ENCODE measurements around the gene MAST4. TPM values are rescaled to one million over a fixed set of nuclear protein-coding genes. Genes with fewer than 3 reads are reported as not detected.
A peak's percentile ranks its signal among the peaks of the same experiment; 100 is the strongest.

The MAST4 gene
- total and polyA plus RNA-seq, 8 donors, result 5.9 to 29.7 (median 10.0) TPM

DNA sequence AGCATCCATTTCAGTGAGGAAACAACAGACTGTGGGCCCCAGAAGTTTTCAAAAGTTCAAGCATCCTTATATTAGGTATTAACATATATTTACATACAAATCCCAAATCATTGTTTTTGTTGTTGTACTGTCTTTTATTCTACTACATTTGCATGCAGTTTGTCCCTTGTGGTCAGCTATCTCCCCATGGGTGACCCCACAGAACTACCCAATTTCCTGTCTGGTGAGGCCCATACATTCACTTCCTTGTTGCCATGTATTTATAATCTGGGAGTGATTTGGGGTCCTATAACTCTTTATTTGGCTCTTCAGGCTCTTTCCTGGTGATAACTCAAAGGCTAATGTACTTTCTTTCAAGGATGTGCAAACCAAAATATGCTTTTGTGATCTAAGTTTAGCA is 603.7 kb downstream of the MAST4 start:
- TF ChIP-seq, protein P1, sequence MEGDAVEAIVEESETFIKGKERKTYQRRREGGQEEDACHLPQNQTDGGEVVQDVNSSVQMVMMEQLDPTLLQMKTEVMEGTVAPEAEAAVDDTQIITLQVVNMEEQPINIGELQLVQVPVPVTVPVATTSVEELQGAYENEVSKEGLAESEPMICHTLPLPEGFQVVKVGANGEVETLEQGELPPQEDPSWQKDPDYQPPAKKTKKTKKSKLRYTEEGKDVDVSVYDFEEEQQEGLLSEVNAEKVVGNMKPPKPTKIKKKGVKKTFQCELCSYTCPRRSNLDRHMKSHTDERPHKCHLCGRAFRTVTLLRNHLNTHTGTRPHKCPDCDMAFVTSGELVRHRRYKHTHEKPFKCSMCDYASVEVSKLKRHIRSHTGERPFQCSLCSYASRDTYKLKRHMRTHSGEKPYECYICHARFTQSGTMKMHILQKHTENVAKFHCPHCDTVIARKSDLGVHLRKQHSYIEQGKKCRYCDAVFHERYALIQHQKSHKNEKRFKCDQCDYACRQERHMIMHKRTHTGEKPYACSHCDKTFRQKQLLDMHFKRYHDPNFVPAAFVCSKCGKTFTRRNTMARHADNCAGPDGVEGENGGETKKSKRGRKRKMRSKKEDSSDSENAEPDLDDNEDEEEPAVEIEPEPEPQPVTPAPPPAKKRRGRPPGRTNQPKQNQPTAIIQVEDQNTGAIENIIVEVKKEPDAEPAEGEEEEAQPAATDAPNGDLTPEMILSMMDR (IDR thresholded peaks at IDR 0.05), result no peak
- H3K36me3 ChIP-seq, result no peaks in the 10 kb centered on the region
- intact Hi-C loops (cut with DNase I), result loop anchor here in 2 of 3 donors (10.0 kb wide), 2 partner anchors 45 to 385 kb away; no protein-coding TSS in a partner anchor
- FAIRE-seq (no peak), DNase-seq (no peak), ATAC-seq (no peak)
- no peaks in the 10 kb centered on the region for H3K27me3 ChIP-seq
- H3K4me1 ChIP-seq, result no peaks in the 10 kb centered on the region
- no peaks in the 10 kb centered on the region for H3K9me3 ChIP-seq
- no peak overlapping the region for H3K4me3 ChIP-seq
- no peak overlapping the region for H3K27ac ChIP-seq

DNA sequence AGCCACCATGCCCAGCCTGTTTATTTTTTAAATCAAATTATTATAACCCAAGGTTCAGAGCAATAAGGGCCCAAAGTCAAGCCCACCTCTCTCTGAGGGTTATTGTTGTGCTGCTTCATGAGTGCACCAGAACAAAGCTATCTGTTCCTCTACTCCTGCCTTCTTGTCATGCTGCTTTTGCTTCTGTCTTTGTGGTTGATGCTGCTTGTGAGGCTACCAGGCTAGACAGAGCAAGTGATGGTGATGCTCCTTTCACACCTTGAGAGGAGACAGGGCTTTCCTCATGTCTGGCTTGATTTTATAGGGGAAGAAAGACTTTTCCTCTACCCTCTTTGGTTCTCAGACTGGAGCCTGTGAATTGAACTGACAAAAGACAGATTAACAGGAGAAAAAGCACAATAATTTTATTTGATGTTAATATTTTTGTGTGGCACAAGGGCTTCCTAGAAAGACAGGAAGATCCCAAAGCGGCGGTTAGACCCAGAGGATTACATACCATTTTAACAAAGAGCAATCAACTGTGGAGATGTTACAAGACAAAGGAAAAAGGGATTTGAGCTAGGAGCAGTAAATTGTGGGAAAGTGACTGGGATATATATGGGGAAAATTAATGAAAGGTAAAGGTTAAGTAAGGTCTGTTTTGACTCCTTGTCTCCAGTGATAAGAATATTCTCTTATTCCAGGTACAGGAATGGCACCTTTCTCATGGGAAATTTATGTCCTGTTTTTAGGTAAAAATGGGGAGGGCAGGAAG is 604.8 kb downstream of the MAST4 start:
- H3K27ac ChIP-seq, result no peak overlapping the region

DNA sequence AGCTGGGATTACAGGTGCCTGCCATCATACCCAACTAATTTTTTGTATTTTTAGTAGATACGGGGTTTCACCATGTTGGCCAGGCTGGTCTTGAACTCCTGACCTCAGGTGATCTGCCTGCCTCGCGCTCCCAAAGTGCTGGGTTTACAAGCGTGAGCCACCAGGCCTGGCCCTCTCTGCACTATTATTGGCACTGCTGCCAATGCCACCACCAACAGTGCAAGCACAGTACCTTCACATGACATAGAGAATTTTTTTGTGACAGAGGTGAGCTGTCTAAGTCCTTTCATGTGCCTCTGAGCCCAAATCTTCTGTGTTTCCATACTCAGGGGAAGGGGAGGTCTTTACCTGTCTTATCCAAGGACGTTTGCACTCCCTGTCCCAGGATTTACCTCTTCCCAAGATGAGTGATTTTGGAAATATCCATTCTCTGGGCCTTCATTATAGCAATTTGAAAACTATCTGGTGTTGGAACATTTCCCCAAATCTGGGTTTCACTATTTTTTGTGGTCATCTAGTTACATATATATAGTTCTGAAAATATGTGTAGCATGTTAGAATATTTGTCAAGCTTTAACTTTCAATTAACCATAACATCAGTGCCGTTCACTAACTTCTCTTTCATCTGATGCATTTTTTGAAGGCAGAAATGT is 605.8 kb downstream of the MAST4 start:
- DNase-seq (no peak), FAIRE-seq (no peak), ATAC-seq (no peak)
- Histone ChIP-seq H3K27ac (no peak overlapping the region), H3K4me3 (no peak overlapping the region), H3K36me3 (no peaks in the 10 kb centered on the region), H3K27me3 (no peaks in the 10 kb centered on the region), H3K4me1 (peaks cover 0 to 3% (median 0%) of the 10 kb centered on the region in 3 donors), H3K9me3 (no peaks in the 10 kb centered on the region)
- 70 to 77% methylated on average over 6 of the region's 6 CpGs for WGBS, 2 donors
- TF ChIP-seq, protein P1 (IDR thresholded peaks at IDR 0.05), result no peak
- intact Hi-C loops (cut with DNase I), result loop anchor here in 2 of 3 donors (10.0 kb wide), 2 partner anchors 47 to 387 kb away; no protein-coding TSS in a partner anchor

More for the DNA sequence above, 604.8 kb downstream of the MAST4 start:
- WGBS, 2 donors, result 97% methylated on average over 2 of the region's 2 CpGs
- Histone ChIP-seq H3K27me3 (no peaks in the 10 kb centered on the region), H3K4me3 (no peak overlapping the region), H3K4me1 (no peaks in the 10 kb centered on the region), H3K36me3 (no peaks in the 10 kb centered on the region), H3K9me3 (no peaks in the 10 kb centered on the region)
- TF ChIP-seq, protein P1 (IDR thresholded peaks at IDR 0.05), result no peak
- FAIRE-seq (no peak), ATAC-seq (no peak), DNase-seq (no peak)
- intact Hi-C loops (cut with DNase I), result loop anchor here in 2 of 3 donors (10.0 kb wide), 2 partner anchors 46 to 386 kb away; no protein-coding TSS in a partner anchor

DNA sequence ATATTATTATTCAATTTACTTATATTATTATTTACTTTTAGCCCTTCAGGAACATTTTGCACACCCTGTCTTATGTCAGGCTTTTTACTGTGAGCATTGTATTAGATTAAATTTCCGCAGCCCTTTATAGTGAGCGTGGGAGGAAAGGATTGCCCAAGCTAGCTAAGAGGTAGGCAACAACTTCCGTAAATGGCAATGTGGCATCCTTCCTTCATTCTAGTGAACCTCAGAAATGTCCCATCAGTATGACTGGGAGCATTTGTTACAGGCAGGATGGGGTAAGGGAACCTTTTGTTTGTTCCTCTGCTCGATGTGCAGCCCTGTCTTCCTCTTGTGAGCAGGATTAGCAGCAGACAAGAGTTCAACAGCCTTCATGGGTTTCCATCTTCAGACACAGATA is 606.6 kb downstream of the MAST4 start:
- Histone ChIP-seq H3K4me1 (peaks cover 0 to 10% (median 0%) of the 10 kb centered on the region in 3 donors), H3K9me3 (no peaks in the 10 kb centered on the region), H3K27me3 (no peaks in the 10 kb centered on the region), H3K27ac (no peak overlapping the region), H3K4me3 (no peak overlapping the region), H3K36me3 (no peaks in the 10 kb centered on the region)
- WGBS, 2 donors, result 81 to 85% methylated on average over 4 of the region's 4 CpGs
- intact Hi-C loops (cut with DNase I), result loop anchor here in 2 of 3 donors (10.0 kb wide), 2 partner anchors 48 to 388 kb away; no protein-coding TSS in a partner anchor
- ATAC-seq (peak in 1 of 4 donors; percentile 40), DNase-seq (no peak), FAIRE-seq (no peak)
- TF ChIP-seq, protein P1 (IDR thresholded peaks at IDR 0.05), result no peak

All from pancreas (tissue), 10 donors.